ENCODE data around the gene MAP4K3.

DNA sequence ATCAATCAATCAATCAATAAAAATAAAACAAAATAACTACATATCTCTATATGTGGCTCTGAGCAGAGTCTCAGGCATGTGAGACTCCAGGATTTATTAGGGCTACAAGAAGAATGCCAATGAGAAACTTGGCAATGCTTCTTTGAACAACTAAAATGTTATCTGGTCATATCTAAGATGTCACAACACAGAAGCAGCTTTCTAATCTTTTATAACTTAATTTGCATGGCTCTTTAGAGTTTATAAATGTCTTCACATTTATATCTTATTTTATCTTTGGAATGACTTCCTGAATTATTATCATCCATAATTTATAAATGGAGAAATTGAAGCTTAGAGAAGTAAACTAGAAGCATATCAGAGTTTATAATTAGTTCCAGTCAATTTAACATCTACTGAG, 14.9 kb upstream of the MAP4K3 start:
- TF ChIP-seq, protein P1, sequence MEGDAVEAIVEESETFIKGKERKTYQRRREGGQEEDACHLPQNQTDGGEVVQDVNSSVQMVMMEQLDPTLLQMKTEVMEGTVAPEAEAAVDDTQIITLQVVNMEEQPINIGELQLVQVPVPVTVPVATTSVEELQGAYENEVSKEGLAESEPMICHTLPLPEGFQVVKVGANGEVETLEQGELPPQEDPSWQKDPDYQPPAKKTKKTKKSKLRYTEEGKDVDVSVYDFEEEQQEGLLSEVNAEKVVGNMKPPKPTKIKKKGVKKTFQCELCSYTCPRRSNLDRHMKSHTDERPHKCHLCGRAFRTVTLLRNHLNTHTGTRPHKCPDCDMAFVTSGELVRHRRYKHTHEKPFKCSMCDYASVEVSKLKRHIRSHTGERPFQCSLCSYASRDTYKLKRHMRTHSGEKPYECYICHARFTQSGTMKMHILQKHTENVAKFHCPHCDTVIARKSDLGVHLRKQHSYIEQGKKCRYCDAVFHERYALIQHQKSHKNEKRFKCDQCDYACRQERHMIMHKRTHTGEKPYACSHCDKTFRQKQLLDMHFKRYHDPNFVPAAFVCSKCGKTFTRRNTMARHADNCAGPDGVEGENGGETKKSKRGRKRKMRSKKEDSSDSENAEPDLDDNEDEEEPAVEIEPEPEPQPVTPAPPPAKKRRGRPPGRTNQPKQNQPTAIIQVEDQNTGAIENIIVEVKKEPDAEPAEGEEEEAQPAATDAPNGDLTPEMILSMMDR (conservative IDR thresholded peaks at IDR 0.05; ENCODE audit: low read depth, low read length): no peak
- no peak for TF ChIP-seq EZH2 (IDR thresholded peaks at IDR 0.05; ENCODE audit: borderline replicate concordance, low read depth, low read length, poor library complexity, severe bottlenecking)

Measured in A673 (cell line).